Left kidney (tissue), 2 donors: ENCODE measurements around the gene KLHDC7B. TPM values are rescaled to one million over a fixed set of nuclear protein-coding genes. Genes with fewer than 3 reads are reported as not detected.
A peak's percentile ranks its signal among the peaks of the same experiment; 100 is the strongest.
"Not testable (repeated sequence)": the region's sequence is repeated elsewhere in the genome, so short reads cannot be mapped to it uniquely, and the experiment has no call there.

Experiments
- DNase-seq: peaks from one replicate; pipeline ENCODE4 v3.0.0-alpha.2; 2013
- polyA plus RNA-seq: library from polyadenylated mRNA; unstranded; fragments of 120-200 nt; gene quantifications from one replicate; pipeline ENCODE4 v1.2.1, GENCODE V29; 2013; ENCODE audit not compliant: insufficient read length

Gene KLHDC7B
- polyA plus RNA-seq, 1 donor = 0.10 TPM

DNA sequence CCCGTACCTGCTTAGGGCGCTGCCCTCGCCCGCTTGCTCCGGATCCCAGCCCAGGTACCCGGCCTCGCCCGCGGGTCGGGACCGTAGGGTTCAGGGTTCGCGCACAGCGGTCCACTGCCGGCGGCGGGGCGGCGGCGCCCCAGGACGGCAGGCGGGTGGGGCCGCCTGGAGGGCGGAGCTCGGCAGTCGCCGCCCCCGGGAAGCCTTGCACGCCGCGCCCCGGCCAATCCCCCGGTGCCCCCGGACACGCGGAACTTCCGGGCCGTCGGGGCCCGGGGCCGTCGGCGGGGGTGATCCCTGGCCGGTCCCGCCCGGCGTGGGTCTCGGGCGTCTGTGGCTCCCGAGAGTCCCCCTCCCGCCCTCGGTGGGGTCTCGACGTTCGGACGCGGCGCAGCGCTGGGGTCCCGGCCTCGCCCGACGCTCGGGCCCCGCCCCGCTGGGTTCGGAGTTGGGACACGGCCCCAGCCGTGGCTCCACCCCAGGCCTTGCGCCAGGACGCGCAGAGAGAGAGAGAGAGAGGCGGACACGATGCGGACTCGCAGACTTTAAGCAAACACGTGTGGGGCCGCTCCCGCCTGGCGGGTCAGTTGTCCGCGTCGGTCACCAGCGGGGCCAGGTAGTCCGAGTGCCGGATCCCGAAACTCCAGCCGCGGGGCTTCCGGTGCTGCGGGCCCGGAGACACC is 15.7 kb upstream of the KLHDC7B start, which contains the start of gene TYMP:
Gene TYMP, minus strand, starts transcription at position 116 of the 683 bp plus-strand sequence. CDS start 303 bp downstream, outside the sequence.
- no peak for DNase-seq

DNA sequence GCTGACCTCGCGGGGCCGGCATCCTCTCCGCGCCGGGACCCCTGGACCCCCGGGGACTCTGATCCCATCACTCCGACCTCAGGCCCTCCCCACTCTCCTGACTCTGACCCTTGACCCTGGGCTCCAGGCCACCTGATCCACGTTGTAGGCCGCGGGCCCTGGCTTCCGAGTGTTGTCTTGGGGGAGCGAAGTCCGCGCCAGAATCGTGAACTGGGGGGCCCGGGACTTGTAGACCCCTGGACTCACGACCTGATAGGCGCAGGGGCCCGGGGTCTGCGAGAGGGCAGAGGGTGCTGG is 15.2 kb upstream of the KLHDC7B start:
- no peak for DNase-seq

DNA sequence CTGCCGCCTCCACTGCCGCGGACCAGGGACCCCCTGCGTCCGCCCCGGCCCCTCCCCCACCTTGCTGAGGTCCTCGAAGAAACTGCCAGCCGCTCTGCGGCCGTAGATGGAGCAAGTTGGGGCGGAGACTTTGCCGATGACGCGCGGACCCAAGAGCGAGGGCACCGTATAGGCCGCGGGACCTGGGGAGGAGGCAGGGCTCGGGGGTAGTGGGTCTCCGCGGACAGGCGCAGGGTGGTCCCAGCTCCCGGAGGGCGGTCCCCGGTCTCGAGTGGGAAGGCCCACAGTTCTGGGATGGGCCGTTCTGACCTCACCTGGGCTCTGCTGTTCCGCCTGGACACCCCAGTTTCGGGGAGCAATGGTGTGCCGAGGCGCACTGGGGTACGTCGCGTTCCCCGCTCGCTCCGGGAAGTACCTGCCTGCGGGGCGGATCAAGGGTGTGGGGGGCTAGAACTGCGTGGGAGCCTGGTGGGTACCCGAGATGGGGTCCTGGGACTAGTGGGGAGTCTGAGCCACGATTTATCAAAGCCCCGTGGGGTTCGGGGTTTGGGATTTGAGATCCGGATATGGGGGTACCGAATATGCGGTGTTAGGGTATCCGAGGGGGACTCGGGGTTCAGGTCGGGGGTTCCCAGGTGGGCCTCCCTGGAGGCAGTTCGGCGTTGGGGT is 14.7 kb upstream of the KLHDC7B start:
- peak; percentile 45 for DNase-seq

DNA sequence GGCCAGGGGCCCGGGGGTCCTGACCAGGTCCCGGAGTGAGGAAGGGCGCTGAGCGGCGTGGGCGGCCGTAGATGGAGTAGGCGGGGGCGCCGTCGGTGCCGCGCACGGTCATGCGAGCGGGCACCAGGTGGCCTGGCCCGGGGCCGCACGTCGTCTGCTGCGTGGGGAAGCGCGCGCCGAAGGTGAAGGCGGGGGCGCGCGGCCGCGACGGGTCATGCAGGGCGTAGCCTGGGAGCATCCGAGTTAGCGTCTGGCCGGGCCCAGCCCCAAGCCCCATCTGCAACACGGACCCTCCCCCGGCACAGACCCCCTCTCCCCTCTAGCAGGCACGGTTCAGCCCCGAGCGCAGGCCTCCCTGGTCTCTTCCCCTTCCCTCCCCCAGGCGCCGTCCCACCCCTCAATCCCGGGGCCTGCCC is 14.1 kb upstream of the KLHDC7B start:
- no peak for DNase-seq

DNA sequence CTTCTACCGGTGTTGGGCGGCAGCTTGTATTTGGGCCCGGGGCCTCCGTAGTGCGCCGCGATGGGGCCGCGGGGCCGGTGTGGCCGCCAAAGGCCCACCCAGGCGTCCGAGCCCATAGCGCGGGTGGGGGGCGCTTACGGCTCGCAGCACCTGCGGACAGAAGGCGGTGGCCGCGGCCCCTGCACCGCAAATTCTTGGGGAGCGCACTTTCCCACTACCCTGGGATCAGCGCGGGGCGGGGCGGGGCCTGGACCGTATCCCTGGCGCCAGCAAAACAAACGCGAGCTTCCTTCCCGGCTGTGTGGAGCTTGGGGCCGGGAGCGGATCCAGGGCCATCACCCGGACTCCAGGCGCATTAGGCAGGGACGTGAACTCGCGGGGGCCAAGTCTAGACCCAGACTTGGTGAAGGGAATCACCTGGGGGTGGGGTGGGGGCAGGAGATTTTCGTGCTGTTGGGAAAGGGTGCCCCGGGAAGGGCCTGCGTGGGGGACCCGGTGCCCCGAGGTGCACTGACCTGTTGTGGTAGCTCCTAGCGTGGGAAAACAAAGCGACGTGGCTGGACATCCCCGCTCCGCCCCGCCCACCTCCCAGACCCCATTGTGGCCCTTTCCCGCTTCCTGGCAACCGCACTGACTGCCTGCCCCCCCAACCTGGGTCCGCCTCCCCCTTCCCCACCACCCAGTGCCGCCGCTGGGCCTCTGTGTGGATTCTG is 13.6 kb upstream of the KLHDC7B start:
- DNase-seq = no peak

DNA sequence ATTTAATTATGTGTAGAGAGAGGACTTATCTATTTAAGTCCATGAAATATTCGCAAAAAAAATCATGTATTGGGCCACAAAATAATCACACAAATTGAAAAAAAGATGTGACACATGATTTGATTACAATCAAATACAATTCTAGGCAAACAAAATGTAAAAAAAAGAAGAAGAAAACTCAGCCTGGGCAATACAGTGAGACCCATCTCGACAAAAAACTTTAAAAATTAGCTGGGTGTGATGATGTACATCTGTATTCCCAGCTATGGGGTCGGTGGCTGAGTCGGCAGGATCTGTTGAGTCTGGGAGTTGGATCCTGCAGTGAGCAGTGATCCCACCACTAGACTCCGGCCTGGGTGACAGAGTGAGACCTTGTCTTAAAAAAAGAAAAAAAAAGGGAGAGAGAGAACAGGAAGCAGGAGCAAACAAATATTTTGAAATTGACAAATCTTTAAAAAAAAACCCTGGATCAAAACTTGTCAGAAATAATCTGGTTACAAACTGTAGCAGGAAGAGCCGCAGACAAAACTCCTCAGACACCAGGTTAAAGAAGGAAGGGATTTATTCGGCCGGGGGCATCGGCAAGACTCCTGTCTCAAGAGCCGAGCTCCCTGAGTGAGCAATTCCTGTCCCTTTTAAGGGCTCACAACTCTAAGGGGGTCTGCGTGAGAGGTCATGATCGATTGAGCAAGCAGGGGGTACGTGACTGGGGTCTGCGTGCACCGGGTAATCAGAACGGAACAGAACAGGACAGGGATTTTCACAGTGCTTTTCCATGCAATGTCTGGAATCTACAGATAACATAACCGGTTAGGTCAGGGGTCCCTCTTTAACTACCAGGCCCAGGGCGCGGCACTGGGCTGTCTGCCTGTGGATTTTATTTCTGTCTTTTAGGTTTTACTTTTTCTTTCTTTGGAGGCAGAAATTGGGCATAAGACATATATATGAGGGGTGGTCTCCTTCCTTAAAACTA is 12.6 kb upstream of the KLHDC7B start:
- DNase-seq = no peak

DNA sequence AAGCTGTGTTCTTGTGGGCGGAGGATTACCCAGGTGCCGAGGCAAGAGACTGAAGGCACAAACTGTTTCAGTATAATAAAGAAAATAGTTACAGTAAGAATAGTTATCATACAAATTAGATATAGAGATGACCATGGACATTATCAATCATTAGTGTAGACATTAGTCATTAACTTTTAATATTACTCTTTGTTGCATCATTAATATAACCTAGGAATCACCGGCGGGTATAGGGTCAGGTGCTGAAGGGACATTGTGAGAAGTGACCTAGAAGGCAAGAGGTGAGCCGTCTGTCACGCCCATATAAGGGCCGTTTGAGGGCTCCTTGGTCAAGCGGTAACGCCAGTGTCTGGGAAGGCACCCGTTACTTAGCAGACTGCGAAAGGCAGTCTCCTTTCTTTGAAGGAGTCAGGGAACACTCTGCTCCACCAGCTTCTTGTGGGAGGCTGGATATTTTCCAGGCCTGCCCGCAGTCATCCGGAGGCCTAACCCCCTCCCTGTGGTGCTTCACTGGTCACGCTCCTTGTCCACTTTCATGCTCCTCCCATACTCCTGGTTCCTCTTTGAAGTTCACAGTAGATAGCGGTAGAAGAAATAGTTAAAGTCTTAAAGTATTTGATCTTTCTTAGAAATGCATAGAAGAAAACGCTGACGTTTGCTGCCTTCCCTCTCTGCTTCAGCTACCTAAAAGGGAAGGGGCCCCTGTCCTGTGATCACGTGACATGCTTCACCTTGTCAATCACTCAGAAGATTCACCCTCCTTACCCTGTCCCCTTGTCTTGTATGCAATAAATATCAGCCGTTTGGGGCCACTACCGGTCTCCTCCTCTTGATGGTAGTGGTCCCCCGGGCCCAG is 11.6 kb upstream of the KLHDC7B start:
- not testable (repeated sequence) for DNase-seq

DNA sequence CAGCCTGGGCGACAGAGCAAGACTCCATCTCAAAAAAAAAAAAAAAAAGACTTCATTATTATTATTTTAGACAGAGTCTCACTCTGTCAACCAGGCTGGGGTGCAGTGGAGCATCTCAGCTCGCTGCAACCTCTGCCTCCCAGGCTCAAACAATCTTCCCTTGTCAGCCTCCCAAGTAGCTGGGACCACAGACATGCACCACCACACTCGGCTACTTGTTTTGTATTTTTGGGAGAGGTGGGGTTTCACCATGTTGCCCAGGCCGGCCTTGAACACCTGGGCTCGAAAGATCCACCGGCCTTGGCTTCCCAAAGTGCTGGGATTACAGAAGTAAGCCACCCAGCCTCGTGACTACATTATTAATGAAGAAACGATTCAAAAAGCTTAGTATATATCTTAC is 10.6 kb upstream of the KLHDC7B start:
- DNase-seq = no peak

DNA sequence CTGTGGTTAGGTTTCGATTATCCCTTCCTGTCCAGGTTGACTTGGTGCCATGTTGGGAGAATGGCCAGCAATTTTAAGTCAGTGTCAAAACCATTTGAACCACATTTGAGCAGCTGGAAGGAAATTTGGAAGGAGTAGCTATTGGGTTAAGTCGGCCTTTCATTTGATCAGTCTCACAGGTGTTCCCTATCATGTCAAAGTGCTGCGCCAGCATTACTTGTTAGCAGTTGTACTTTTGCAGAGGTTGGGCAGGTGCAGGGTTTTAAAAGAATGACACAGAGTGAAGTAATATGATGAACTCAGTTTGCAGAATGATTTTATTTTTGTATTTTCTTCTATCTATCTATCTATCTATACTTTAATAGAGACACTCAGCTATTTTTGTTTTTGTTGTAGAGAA is 9.5 kb upstream of the KLHDC7B start:
- DNase-seq = no peak

DNA sequence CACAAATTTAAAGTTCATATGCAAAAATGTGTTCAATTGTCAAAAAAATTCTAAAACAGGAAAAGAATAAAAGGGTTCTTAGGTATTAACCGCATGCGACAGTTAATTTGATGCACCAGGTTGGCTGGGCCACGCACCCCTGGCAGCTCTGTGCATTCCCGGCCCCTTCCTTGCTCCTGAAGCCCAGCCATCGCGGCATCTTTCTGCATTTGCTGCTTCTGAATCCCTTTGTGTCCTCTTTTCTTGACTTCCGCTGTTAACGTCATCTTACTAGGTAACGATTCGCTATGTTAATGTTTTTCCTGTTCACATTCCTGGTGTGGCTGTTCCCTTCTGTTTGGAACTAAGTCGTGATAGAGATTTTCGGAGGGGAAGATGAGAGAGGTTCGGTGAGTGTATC is 7.9 kb upstream of the KLHDC7B start:
- DNase-seq = no peak

DNA sequence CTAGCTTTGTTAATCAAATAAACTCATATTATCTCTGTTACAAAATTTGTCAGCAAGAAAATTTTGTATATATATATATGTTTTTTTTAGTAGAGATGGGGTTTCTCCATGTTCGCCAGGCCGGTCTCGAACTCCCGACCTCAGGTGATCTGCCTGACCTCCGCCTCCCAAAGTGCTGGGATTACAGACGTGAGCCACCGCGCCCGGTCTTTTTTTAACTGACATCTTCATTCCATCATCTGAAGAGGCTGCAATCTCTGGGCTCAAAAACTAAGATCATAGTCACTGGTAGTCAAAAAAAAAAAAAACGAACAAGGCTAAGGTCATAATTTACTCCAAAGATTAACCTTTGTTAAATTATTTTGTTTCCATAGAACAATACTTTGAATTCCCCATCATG is 5.3 kb upstream of the KLHDC7B start:
- no peak for DNase-seq

DNA sequence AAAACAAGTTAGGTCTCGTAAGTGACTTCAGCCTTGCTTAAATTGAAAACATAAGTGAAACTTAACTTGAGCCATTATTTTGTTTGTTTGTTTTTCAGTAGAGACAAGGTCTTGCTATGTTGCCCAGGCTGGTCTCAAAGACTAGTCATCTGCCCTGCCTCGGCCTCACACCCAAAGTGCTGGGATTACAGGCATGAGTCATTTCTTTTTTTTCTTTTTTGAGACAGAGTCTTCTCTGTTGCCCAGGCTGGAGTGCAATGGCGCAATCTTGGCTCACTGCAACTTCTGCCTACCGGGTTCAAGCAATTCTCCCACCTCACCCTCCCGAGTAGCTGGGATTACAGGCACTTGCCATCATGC is 4.1 kb upstream of the KLHDC7B start:
- not testable (repeated sequence) for DNase-seq

DNA sequence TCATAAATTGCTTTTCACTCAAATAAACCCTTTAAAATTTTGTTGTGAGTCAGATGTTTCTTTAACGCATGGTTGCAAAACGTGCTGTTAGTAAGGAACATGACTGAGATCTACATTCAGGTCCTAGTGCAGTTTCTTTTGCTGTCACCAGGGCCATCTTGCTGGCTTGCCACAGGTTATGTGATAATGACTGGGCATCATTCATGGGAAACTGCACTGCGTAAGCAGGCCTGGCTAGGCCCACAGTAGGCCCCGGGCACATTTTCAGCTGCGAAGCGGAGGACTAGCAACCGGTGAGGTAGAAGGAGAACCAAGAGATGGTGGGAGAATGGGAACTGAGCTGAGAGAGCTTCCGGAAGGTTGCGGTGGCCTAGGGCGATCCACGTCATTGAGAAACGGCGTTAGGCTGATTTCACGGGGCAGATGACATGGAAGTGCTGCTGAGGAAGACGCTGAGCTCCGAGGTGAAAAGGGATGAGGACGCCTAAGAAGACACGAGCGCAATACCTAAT is 3.2 kb upstream of the KLHDC7B start:
- no peak for DNase-seq

DNA sequence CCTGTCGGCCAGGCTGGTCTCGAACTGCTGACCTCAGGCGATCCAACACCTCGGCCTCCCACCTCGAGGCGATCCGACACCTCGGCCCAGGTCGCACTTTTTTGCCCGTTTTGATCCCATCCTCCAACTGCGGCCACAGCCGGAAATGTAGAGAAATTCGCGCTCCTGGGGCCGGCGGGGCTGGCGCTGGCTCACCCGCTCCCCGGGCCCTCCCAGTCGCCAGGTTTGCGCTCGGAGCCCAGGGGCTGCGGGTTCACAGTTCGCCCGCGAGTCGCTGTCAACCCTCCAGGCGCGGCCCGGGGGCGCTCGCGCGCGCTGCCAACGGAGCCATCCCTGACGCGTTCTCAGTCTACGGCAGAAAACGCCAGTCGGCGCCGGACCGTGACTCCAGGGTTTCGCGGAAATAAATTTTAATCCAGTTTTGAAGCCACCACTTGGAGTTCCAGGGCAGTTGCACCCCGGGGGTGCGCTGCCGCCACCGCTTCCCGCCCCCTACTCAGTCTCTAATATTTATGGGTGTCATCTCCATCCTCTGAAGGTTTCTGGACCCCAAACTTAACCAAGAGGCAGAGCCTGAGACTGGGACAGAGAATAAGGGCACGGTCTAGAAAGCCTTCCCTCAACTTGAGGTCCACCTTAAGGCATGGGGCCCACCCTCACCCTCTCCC is 1.5 kb upstream of the KLHDC7B start:
- DNase-seq = peak; percentile 67

DNA sequence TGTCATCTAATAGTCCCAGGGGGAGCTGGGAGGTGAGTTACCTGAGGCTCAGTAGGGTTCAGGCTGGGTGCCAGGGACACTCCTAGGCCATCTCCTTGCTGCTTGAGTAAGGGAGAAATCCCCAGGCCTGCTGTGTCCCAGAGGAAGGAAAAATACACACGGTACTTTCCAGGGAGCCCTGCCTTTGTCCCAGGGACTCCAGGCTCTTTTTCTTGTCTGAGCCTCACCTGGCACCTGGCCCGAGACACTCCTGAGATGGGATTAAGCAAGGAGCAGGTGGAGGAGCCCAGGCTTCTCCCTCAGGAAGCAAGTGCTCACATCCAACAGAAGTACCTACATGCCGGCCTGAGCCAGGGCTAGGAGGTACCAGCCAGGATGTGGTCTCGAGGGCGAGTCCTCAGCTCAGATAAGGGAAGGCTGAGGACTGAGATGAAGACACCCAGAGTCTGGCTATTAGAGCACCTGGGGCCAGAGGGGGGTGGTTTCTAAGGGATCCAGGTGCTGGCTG is 899 bp upstream of the KLHDC7B start:
- DNase-seq = no peak

DNA sequence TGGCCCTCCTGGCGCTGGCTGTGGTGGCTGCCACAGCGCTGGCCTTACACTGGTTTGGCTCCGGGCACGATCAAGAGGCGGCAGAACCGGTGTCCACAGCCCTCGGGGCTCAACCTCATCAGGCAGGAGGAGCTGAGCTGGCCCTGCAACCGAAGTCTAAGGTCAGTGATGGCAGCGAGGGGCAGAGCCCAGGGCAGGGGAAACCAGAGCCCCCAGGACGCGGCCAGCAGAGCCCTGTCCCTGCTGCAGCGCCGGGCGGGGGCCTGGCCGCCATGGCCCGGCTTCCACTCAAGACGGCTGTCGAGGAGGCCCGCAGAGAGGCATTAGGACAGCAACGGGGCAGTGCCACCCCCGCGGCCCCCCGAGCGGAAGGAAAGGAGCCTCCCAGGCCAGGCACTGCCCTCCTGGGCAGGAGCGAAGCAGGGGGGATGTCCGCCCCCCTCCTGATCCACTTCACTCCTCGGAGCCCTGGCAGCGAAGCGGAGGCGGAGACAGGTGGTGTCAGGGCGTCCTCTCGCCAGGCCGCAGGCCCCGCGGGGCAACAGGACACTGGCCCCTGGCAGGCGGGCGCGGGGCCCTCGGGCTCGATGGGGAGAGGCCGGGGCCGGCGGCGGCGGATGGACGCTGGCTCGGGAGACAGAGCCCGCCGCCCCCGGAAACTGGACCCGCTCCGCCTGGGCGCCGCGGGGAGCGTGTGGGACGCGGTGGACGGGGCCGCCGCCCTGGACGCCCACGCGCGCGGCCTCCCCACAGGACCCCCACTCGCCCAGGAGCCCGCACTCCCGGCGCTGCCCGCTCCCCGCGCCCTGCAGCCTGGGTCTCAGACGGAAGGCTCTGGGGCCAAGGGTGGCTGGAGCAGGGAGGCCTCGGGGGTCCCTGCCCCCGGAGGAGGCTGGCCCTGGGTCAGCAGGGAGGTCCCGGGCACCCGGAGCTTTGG is 895 bp downstream of the KLHDC7B start:
- no peak for DNase-seq

DNA sequence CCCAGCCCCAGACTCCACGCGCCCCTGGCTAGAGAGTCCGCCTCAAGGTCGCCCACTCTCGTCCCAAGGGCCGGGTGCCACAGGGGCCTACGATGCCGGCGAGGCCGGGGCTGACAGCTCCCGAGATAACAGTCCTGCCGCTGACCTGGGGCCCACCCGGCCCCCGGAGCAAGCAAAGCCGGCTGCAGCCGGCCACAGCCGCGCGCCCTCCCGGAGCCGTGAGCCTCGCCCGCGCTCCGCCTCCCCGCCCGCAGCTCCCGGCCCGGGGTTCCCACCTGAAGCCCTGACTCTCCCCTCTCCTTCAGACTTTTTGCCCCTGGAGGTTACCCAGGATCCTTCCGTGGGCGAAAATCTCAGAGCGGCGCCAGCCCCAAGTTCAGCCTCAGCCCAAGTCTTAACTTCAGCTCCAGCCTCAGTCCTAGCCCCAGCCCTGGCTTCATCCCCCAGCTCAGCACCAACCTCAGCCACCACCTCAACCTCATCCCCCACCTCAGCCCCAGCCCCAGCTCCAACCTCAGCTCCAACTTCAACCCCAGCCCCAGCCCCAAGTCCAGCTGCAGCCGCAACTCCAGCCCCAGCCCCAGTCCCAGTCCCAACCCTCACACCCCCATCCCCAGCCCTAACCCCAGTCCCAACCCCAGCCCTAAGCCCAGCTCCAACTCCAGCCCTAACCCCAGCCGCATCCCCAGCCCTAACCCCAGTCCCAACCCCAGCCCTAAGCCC is 1.7 kb downstream of the KLHDC7B start:
- no peak for DNase-seq
